SK-N-SH (cell line): ENCODE data around the gene GLTPD2. TPM values are rescaled to one million over a fixed set of nuclear protein-coding genes. Genes with fewer than 3 reads are reported as not detected.

Experiments
- CTCF ChIA-PET: fragments of 300-600, 350-600 bp; formaldehyde crosslinking; extraction: SDS; loops from one replicate; lab custom pipeline; 2021; lab: Yijun Ruan, JAX
- POLR2A ChIA-PET: fragments of 350-600 bp; sonication (Branson Sonifier 250); formaldehyde crosslinking; extraction: SDS; loops from one replicate; lab custom pipeline; 2020; ENCODE audit warnings: antibody characterized with exemption, inconsistent platforms; lab: Yijun Ruan, JAX
- DNase-seq: peaks from one replicate; pipeline ENCODE4 v3.0.0; 2012
- H2AFZ ChIP-seq: fragments of 200-600 bp; sonication (generic); 2 replicates; pipeline ENCODE4 v1.8.1; 2016; ENCODE audit warnings: antibody characterized with exemption, mild to moderate bottlenecking, low read depth
- H3F3A ChIP-seq: fragments of 200-600 bp; sonication (generic); replicated peaks from 2 replicates; pipeline ENCODE3; 2016; ENCODE audit warnings: antibody characterized with exemption, mild to moderate bottlenecking; ENCODE audit not compliant: insufficient read depth
- H3K27ac ChIP-seq, 2 experiments: fragments of 200-500 bp in 1 of 2; fragments of 200-600 bp in 1 of 2; sonication (Bioruptor generic) in 1 of 2; sonication (generic), shearing (Covaris generic) in 1 of 2; 2 replicates each; pipeline versions ENCODE4 v1.5.1 to v1.6.1; 2014 to 2016; ENCODE audit warnings: low read depth in 2 of 2, inconsistent platforms in 1 of 2, low read length in 1 of 2, mild to moderate bottlenecking in 1 of 2, mixed read lengths in 1 of 2
- H3K27me3 ChIP-seq: fragments of 200-600 bp; sonication (generic), shearing (Covaris generic); 2 replicates; pipeline ENCODE4 v1.6.1; 2016; ENCODE audit warnings: mixed run types; ENCODE audit not compliant: insufficient read depth
- H3K36me3 ChIP-seq, 2 experiments: fragments of 200-500 bp in 1 of 2; fragments of 200-600 bp in 1 of 2; sonication (Bioruptor generic) in 1 of 2; sonication (generic) in 1 of 2; replicated peaks in 1 of 2; 2 replicates each; pipeline versions ENCODE3 to v1.5.1; 2014 to 2016; ENCODE audit warnings: low read length in 1 of 2, mild to moderate bottlenecking in 1 of 2; ENCODE audit not compliant: insufficient read depth in 2 of 2, control insufficient read depth in 1 of 2
- H3K4me1 ChIP-seq, 2 experiments: fragments of 200-500 bp in 1 of 2; fragments of 200-600 bp in 1 of 2; sonication (Bioruptor generic) in 1 of 2; sonication (generic), shearing (Covaris generic) in 1 of 2; 2 replicates each; pipeline versions ENCODE4 v1.5.1 to v1.6.1; 2014 to 2016; ENCODE audit warnings: low read depth in 1 of 2, low read length in 1 of 2, mixed run types in 1 of 2; ENCODE audit not compliant: insufficient read depth in 2 of 2, control insufficient read depth in 1 of 2
- H3K4me2 ChIP-seq: fragments of 200-600 bp; sonication (generic), shearing (Covaris generic); 2 replicates; pipeline ENCODE4 v1.6.1; 2017; ENCODE audit warnings: mixed run types
- H3K4me3 ChIP-seq, 2 experiments: fragments of 200-500 bp in 1 of 2; fragments of 200-600 bp in 1 of 2; sonication (Bioruptor generic) in 1 of 2; sonication (generic), shearing (Covaris generic) in 1 of 2; 2 replicates each; pipeline versions ENCODE4 v1.5.1 to v1.8.1; 2014 to 2016; ENCODE audit warnings: low read depth in 2 of 2, inconsistent platforms in 1 of 2, low read length in 1 of 2, mild to moderate bottlenecking in 1 of 2, mixed read lengths in 1 of 2, moderate library complexity in 1 of 2
- H3K79me2 ChIP-seq: fragments of 200-600 bp; sonication (generic); 2 replicates; pipeline ENCODE4 v1.8.1; 2017; ENCODE audit warnings: mild to moderate bottlenecking; ENCODE audit not compliant: insufficient read depth
- H3K9ac ChIP-seq: fragments of 200-600 bp; sonication (generic); 2 replicates; pipeline ENCODE4 v1.6.1; 2017; ENCODE audit warnings: mixed run types
- H3K9me2 ChIP-seq: fragments of 200-600 bp; sonication (generic); 2 replicates; pipeline ENCODE4 v1.6.1; 2017; ENCODE audit warnings: mixed run types
- H3K9me3 ChIP-seq: fragments of 200-600 bp; sonication (generic); 2 replicates; pipeline ENCODE4 v1.6.1; 2017; ENCODE audit warnings: mixed run types, mild to moderate bottlenecking, moderate library complexity
- H4K20me1 ChIP-seq: fragments of 200-600 bp; sonication (generic); 2 replicates; pipeline ENCODE4 v1.6.1; 2017; ENCODE audit warnings: mild to moderate bottlenecking, mixed run types; ENCODE audit not compliant: insufficient read depth
- ELF1 ChIP-seq: IDR thresholded peaks from 2 replicates; pipeline ENCODE4 v1.4.0; 2012
- FOSL2 ChIP-seq: IDR thresholded peaks from 2 replicates; pipeline ENCODE4 v1.4.0; 2012; ENCODE audit warnings: low read depth, mild to moderate bottlenecking, moderate library complexity, borderline replicate concordance
- FOXM1 ChIP-seq: IDR thresholded peaks from 2 replicates; pipeline ENCODE4 v1.4.0; 2012; ENCODE audit warnings: low read depth, mild to moderate bottlenecking
- RFX5 ChIP-seq: IDR thresholded peaks from 2 replicates; pipeline ENCODE4 v1.6.1; 2012; ENCODE audit warnings: mild to moderate bottlenecking, improper control_type of control experiment, low read length
- SIN3A ChIP-seq: IDR thresholded peaks from 2 replicates; pipeline ENCODE4 v1.6.1; 2012; ENCODE audit warnings: low read depth, mild to moderate bottlenecking, low read length, moderate library complexity, borderline replicate concordance
- USF1 ChIP-seq: IDR thresholded peaks from 2 replicates; pipeline ENCODE4 v1.4.0; 2012; ENCODE audit warnings: low read depth, borderline replicate concordance
- USF2 ChIP-seq: fragments of 150-350 bp; IDR thresholded peaks from 2 replicates; pipeline ENCODE4 v1.6.1; 2017; ENCODE audit warnings: antibody characterized with exemption, low read length, low read depth, borderline replicate concordance
- WGBS: methylation state at CpG from one replicate; pipeline ENCODE4 v1.1.6; 2017; ENCODE audit warnings: low lambda C conversion rate; 5-methylcytosine and 5-hydroxymethylcytosine counted together
- polyA plus RNA-seq, 3 experiments: library from polyadenylated mRNA; depleted of rRNA; stranded (reverse); fragments of >200 nt; gene quantifications; 2 replicates each; pipeline ENCODE4 v1.2.3, GENCODE V29; 2012

The GLTPD2 gene
- polyA plus RNA-seq, 1 of the 3 experiments (the other 2 are of a cell fraction): not detected

GRCh38 chr17:4777969-4778760 lies 10.6 kb upstream of the GLTPD2 start:
- H3K27me3 ChIP-seq: peaks cover 52% of the 10 kb centered on the region
- TF ChIP-seq SIN3A: no peak
- TF ChIP-seq USF2: no peak
- no peak for TF ChIP-seq FOXM1
- no peak for TF ChIP-seq RFX5
- TF ChIP-seq FOSL2: no peak
- no peak for TF ChIP-seq USF1
- no peak overlapping the region for H3K9ac ChIP-seq
- ChIA-PET POLR2A (no interaction called here), CTCF (interaction anchor here (1.3 to 1.6 kb wide), 3 partner anchors 8 to 11 kb away, joined by 3 to 7 read pairs (median 6); partner anchors contain the start of genes GLTPD2 and VMO1)
- no peak for DNase-seq
- no peaks in the 10 kb centered on the region for H3F3A ChIP-seq
- no peak overlapping the region for H3K4me3 ChIP-seq
- WGBS: 43% methylated on average over 9 of the region's 9 CpGs
- H3K36me3 ChIP-seq: no peaks in the 10 kb centered on the region
- no peak overlapping the region for H3K27ac ChIP-seq
- H2AFZ ChIP-seq: no peak overlapping the region
- H3K9me2 ChIP-seq: no peaks in the 10 kb centered on the region
- H3K4me1 ChIP-seq: no peaks in the 10 kb centered on the region
- H4K20me1 ChIP-seq: no peaks in the 10 kb centered on the region
- H3K79me2 ChIP-seq: no peaks in the 10 kb centered on the region
- no peak overlapping the region for H3K4me2 ChIP-seq
- H3K9me3 ChIP-seq: no peaks in the 10 kb centered on the region

- no peaks in the 10 kb centered on the region for H3K36me3 ChIP-seq
- H3K4me2 ChIP-seq: no peak overlapping the region
- H3K9me3 ChIP-seq: no peaks in the 10 kb centered on the region
- CTCF ChIA-PET: interaction anchor here (0.6 to 10.5 kb wide), 5 partner anchors 10 to 600 kb away, joined by 4 to 235 read pairs (median 5); no protein-coding TSS in a partner anchor
- H3K4me1 ChIP-seq: no peaks in the 10 kb centered on the region; a peak in 1 of 4 replicates
- no peaks in the 10 kb centered on the region for H3F3A ChIP-seq
- H3K27ac ChIP-seq: no peak overlapping the region
- TF ChIP-seq RFX5: no peak
- TF ChIP-seq ELF1: no peak
- H3K79me2 ChIP-seq: no peaks in the 10 kb centered on the region
- no peak overlapping the region for H3K4me3 ChIP-seq
- H3K9ac ChIP-seq: no peak overlapping the region
- no peak overlapping the region for H2AFZ ChIP-seq
- DNase-seq: no peak
- no peaks in the 10 kb centered on the region for H4K20me1 ChIP-seq
- H3K27me3 ChIP-seq: peaks cover 53% of the 10 kb centered on the region
- POLR2A ChIA-PET: no interaction called here
- no peaks in the 10 kb centered on the region for H3K9me2 ChIP-seq
- 65% methylated on average over 9 of the region's 11 CpGs for WGBS
Observed at GRCh38 chr17:4780325-4780955, 8.3 kb upstream of the GLTPD2 start.
